HG03354 (cell line): ENCODE data around the gene FN3K.

ENCODE experiments used
- ATAC-seq: cut with Tn5 transposase; IDR thresholded peaks from one replicate; pipeline ENCODE4 v1.9.1; 2021; ENCODE audit warnings: mild to moderate bottlenecking; ENCODE audit not compliant: unreplicated experiment, poor library complexity, severe bottlenecking

FN3K gene

DNA sequence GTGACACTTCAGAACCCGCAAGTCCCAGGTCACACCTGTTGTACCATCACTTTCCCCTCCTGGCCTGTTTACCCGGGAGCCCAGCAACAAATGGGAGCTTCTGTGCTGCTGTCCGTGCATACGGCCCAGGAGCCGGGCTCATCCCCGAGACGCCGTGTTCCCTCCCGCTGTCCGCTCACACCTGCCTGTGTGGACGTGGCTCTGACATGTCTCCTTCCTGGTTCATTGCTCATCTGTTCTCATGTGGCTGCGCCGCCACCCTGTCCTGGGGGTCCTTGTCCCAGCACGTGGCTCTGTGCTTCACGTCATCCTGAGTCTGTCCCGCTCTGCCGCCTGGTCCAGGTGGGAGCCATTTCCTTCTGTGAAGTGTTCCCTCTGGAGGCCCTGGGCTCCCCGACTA, 54.4 kb downstream of the FN3K start:
- ATAC-seq = no peak

GRCh38 chr17:82790391-82790790, 55.0 kb downstream of the FN3K start:
- no peak for ATAC-seq

GRCh38 chr17:82791532-82791931, 56.1 kb downstream of the FN3K start:
- no peak for ATAC-seq

DNA sequence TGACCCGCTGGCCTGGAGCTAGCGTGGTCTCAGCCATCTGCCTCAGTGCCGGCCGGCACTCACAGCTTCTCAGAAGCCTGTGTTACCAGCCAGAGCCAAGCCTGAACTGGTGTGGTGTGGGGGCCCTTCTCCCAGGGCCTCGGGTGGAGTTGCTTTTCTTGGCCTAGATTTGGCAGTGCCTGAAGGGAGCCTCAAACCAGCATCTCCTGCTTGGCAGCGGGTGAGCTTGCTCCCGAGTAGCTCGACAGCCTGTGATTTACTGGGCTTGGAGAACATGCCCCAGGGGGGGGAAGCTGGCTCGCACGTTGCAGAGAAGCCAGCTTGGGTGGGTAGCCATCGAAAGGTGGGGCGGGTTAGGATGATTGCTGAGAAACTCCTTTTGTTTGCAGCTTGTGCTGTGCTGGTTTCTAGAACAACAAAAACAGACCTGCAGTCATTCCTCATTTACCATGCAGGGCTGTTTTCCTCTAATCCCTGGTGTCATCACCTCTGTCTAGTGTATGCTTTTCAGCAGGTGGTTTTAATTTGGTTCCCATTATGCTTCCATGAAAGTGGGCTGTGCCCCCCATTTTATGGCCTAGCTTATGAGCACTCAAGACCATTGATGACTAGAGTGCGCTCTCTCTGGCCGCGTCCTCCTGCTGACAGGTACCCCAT, 58.7 kb downstream of the FN3K start:
- no peak for ATAC-seq

DNA sequence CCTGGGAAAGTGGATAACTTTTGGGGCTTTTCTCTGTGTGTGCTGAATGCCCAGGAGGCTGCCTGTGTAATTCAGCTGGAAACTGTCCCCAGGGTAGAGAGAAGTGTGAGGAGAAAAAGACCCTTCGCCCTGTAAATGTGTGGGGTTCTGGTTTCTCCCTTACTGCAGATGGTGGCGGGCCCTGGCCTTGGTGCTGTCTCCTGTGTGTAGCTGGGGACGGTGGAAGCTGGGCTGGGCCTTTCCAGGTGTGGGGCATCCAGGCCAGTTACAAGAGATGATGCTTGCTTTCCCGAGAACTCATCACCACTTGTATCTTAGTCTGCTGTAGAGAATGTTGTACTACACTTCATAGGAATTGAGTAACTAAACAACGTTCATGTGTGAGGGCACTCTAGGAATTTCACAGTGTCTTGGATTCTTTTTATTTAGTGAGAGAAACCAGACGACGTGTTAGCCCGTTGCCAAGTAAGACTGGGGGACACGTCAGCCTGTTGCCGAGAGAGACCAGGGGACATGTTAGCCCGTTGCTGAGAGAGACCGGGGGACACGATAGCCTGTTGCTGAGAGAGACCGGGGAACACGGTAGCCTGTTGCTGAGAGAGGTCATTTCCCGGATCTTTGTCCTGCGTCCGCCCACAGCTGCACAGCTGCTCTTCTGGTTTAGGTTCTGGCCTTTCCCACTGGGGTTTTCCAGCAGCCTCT, 59.5 kb downstream of the FN3K start:
- no peak for ATAC-seq

- no peak for ATAC-seq
These were observed 60.2 kb downstream of the FN3K start for GRCh38 chr17:82795615-82796014.

- ATAC-seq = no peak
These were observed 61.6 kb downstream of the FN3K start for GRCh38 chr17:82797061-82797460.

DNA sequence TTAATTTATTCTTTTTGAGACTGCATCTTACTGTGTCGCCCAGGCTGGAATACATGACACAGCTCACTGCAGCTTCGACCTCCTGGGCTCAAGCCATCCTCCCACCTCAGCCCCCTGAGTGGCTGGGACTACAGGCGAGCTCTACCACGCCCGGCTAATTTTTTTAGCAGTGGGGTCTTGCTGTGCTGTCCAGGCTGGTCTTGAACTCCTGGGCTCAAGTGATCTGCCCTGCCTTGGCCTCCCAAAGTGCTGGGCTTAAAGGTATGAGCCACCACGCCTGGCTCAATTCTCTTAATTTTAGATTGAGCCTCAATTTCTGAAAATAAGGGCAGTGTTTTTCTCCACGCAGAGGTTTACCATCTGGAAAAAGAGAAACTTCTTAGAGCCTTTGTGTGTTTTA, 63.3 kb downstream of the FN3K start:
- no peak for ATAC-seq

DNA sequence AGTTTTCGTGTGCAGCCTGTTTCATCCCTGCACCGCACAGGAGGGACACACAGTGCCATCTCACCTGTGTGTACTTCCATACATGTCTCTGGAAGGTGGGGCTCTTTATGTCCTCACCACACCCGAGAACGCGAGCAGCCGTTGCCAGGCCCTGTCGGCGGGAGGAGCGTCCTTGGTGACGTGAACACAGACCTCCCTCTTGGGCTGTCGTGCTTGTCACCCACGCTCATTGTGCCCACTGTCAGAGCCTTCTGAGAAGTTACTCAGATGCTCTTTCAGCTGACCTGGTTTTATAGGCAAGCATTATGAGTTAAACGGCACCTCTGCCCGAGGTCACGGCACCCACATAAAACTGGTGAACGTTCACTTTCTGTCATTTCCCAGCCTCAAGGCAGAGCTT, 64.2 kb downstream of the FN3K start:
- ATAC-seq = no peak
